Measurements from ENCODE around the gene TMEM272. TPM values are rescaled to one million over a fixed set of nuclear protein-coding genes. Genes with fewer than 3 reads are reported as not detected.

TMEM272 gene
- total RNA-seq, 1 donor from 2014 or later, result 0.59 TPM

- peaks cover 3% of the 10 kb centered on the region for H3K9me3 Mint-ChIP-seq (ENCODE audit: unreplicated experiment)
- no peak for TF ChIP-seq CTCF (IDR thresholded peaks at IDR 0.05; ENCODE audit: partially characterized antibody, unreplicated experiment)
- DNase-seq, result no peak
- peaks cover 48% of the 10 kb centered on the region for H3K4me1 Mint-ChIP-seq (ENCODE audit: low read depth, unreplicated experiment)
- peak overlapping the region; percentile 1 for H3K27ac Mint-ChIP-seq (ENCODE audit: unreplicated experiment)
- H3K36me3 Mint-ChIP-seq (ENCODE audit: unreplicated experiment), result no peaks in the 10 kb centered on the region
- peak overlapping the region; percentile 1 for H3K4me3 Mint-ChIP-seq (ENCODE audit: unreplicated experiment)
- H3K27me3 Mint-ChIP-seq (ENCODE audit: unreplicated experiment), result peaks cover 8% of the 10 kb centered on the region
Observed at GRCh38 chr13:51832471-51833152, 12.4 kb downstream of the TMEM272 start.

- Mint-ChIP-seq H3K27me3 (ENCODE audit: unreplicated experiment) (peaks cover 8% of the 10 kb centered on the region), H3K4me1 (ENCODE audit: low read depth, unreplicated experiment) (peaks cover 44% of the 10 kb centered on the region), H3K27ac (ENCODE audit: unreplicated experiment) (no peak overlapping the region)
Observed at GRCh38 chr13:51831519-51831918, 13.5 kb downstream of the TMEM272 start.

GRCh38 chr13:51829568-51829899 is 15.4 kb downstream of the TMEM272 start:
- Mint-ChIP-seq H3K9me3 (ENCODE audit: unreplicated experiment) (peaks cover 3% of the 10 kb centered on the region), H3K27ac (ENCODE audit: unreplicated experiment) (peak overlapping the region; percentile 78), H3K27me3 (ENCODE audit: unreplicated experiment) (peaks cover 3% of the 10 kb centered on the region), H3K4me3 (ENCODE audit: unreplicated experiment) (no peak overlapping the region), H3K4me1 (ENCODE audit: low read depth, unreplicated experiment) (peaks cover 33% of the 10 kb centered on the region), H3K36me3 (ENCODE audit: unreplicated experiment) (no peaks in the 10 kb centered on the region)
- no peak for TF ChIP-seq CTCF (IDR thresholded peaks at IDR 0.05; ENCODE audit: partially characterized antibody, unreplicated experiment)
- peak; percentile 34 for DNase-seq

More at GRCh38 chr13:51831519-51831918, 13.5 kb downstream of the TMEM272 start:
- no peak for DNase-seq
- H3K9me3 Mint-ChIP-seq (ENCODE audit: unreplicated experiment), result peaks cover 3% of the 10 kb centered on the region
- H3K36me3 Mint-ChIP-seq (ENCODE audit: unreplicated experiment), result no peaks in the 10 kb centered on the region
- no peak overlapping the region for H3K4me3 Mint-ChIP-seq (ENCODE audit: unreplicated experiment)
- no peak for TF ChIP-seq CTCF (IDR thresholded peaks at IDR 0.05; ENCODE audit: partially characterized antibody, unreplicated experiment)

- Mint-ChIP-seq H3K4me3 (ENCODE audit: unreplicated experiment) (no peak overlapping the region), H3K27ac (ENCODE audit: unreplicated experiment) (peak overlapping the region; percentile 78), H3K36me3 (ENCODE audit: unreplicated experiment) (no peaks in the 10 kb centered on the region), H3K9me3 (ENCODE audit: unreplicated experiment) (peaks cover 3% of the 10 kb centered on the region), H3K27me3 (ENCODE audit: unreplicated experiment) (peaks cover 2% of the 10 kb centered on the region), H3K4me1 (ENCODE audit: low read depth, unreplicated experiment) (peaks cover 35% of the 10 kb centered on the region)
- no peak for TF ChIP-seq CTCF (IDR thresholded peaks at IDR 0.05; ENCODE audit: partially characterized antibody, unreplicated experiment)
- DNase-seq, result no peak
Observed at GRCh38 chr13:51828730-51829567, 16.0 kb downstream of the TMEM272 start.

GRCh38 chr13:51827254-51827653 is 17.7 kb downstream of the TMEM272 start:
- Mint-ChIP-seq H3K4me3 (ENCODE audit: unreplicated experiment) (no peak overlapping the region), H3K27ac (ENCODE audit: unreplicated experiment) (peak overlapping the region; percentile 3), H3K36me3 (ENCODE audit: unreplicated experiment) (no peaks in the 10 kb centered on the region), H3K27me3 (ENCODE audit: unreplicated experiment) (peaks cover 2% of the 10 kb centered on the region), H3K9me3 (ENCODE audit: unreplicated experiment) (peaks cover 3% of the 10 kb centered on the region), H3K4me1 (ENCODE audit: low read depth, unreplicated experiment) (peaks cover 29% of the 10 kb centered on the region)
- DNase-seq, result no peak
- TF ChIP-seq CTCF (IDR thresholded peaks at IDR 0.05; ENCODE audit: partially characterized antibody, unreplicated experiment), result no peak

Data from glutamatergic neuron (in vitro differentiated cells).